Stimulated activated naive CD8-positive, alpha-beta T cell treated with anti-CD3 and anti-CD28 coated beads, Interleukin-15, amount 100 ng/mL, for 72 hours (primary cell): ENCODE data around the gene DHCR7.

Source experiments
- ATAC-seq: fragments of 150-1000 bp; cut with Tn5 transposase; 2 replicates; pipeline ENCODE4 v1.10.0; 2021; ENCODE audit warnings: mild to moderate bottlenecking, moderate library complexity
- DNase-seq, 2 donors: peaks; one replicate each; pipeline ENCODE4 v3.0.0; 2021 to 2022
- H3K27ac Mint-ChIP-seq, 2 donors: one replicate each; pipeline ENCODE4 v1.8.0; 2022; ENCODE audit warnings: mild to moderate bottlenecking in 2 of 2, mixed read lengths in 2 of 2, moderate library complexity in 2 of 2
- H3K27me3 Mint-ChIP-seq: one replicate; pipeline ENCODE4 v1.8.0; 2022; ENCODE audit warnings: mixed read lengths
- H3K4me1 Mint-ChIP-seq: one replicate; pipeline ENCODE4 v1.8.0; 2022; ENCODE audit warnings: mild to moderate bottlenecking, mixed read lengths
- H3K4me3 Mint-ChIP-seq, 2 donors: one replicate each; pipeline ENCODE4 v1.8.0; 2022; ENCODE audit warnings: mild to moderate bottlenecking in 2 of 2, mixed read lengths in 2 of 2, moderate library complexity in 1 of 2
- H3K9me3 Mint-ChIP-seq, 2 donors: one replicate each; pipeline ENCODE4 v1.8.0; 2022; ENCODE audit warnings: mixed read lengths in 2 of 2

The DHCR7 gene

DNA sequence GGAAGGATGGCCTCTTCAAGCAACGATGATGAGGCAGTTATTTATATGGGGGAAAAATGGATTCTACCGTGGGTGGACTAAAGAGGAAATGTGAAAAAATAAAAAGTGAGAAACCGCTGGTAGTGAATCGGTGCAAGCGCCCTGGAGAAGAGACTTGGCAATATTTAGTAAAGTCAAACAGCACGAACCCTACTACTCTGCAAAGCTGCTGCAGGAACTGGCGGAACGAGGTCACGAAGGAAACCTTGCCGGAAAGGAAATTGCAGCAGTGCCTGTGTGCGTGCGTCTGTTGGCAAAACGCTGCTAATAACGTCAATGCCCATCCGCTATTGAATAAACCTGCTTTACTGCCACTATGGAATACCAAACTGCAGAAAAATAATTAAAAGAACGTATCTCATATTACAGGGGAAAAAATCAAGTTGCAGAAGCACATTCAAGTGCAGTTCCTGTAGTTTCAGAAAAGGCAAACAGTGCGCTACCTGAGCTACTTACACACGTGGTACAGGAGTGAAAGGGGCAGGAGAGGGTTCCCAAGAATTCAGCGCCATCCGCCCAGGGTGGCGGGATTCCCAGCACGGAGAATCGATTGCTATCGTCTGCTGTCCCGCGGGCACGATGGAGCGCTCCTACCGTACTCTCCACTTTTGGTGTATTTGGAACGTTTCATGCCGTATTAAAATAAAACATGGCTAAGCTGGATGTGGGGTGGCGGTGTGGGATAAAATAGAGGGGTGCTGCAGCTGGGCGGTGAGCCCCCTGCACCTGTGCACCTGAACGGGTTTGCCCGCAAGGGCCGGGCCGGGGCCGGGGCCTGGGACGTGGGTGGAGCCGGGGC is 4.2 kb upstream of the DHCR7 start:
- peak; percentile 46 to 60 for DNase-seq
- no peaks in the 10 kb centered on the region for H3K9me3 Mint-ChIP-seq
- peak; percentile 27 for ATAC-seq
- H3K27me3 Mint-ChIP-seq, result no peaks in the 10 kb centered on the region
- H3K4me1 Mint-ChIP-seq, result peaks cover 76% of the 10 kb centered on the region
- peak overlapping the region; percentile 92 to 97 for H3K27ac Mint-ChIP-seq
- H3K4me3 Mint-ChIP-seq, result peak overlapping the region; percentile 86 to 95

- DNase-seq, result peak; percentile 21 to 26
- H3K4me3 Mint-ChIP-seq, result peak overlapping the region; percentile 86 to 95
- no peaks in the 10 kb centered on the region for H3K9me3 Mint-ChIP-seq
- H3K27ac Mint-ChIP-seq, result peak overlapping the region; percentile 92 to 97
- no peaks in the 10 kb centered on the region for H3K27me3 Mint-ChIP-seq
- H3K4me1 Mint-ChIP-seq, result peaks cover 78% of the 10 kb centered on the region
- no peak for ATAC-seq
These were observed 3.5 kb upstream of the DHCR7 start for GRCh38 chr11:71451596-71452198.

GRCh38 chr11:71450939-71451338 is 2.7 kb upstream of the DHCR7 start:
- Mint-ChIP-seq H3K4me1 (peaks cover 78% of the 10 kb centered on the region), H3K27ac (no peak overlapping the region), H3K27me3 (no peaks in the 10 kb centered on the region), H3K9me3 (peaks cover 0 to 4% of the 10 kb centered on the region in 2 donors), H3K4me3 (peak overlapping the region; percentile 32 to 55)
- DNase-seq (no peak), ATAC-seq (no peak)

GRCh38 chr11:71450507-71450906 is 2.3 kb upstream of the DHCR7 start:
- Mint-ChIP-seq H3K4me1 (peaks cover 76% of the 10 kb centered on the region), H3K27ac (no peak overlapping the region), H3K27me3 (no peaks in the 10 kb centered on the region), H3K9me3 (peaks cover 0 to 7% of the 10 kb centered on the region in 2 donors), H3K4me3 (peak overlapping the region; percentile 32 to 55)
- DNase-seq (no peak), ATAC-seq (no peak)

DNA sequence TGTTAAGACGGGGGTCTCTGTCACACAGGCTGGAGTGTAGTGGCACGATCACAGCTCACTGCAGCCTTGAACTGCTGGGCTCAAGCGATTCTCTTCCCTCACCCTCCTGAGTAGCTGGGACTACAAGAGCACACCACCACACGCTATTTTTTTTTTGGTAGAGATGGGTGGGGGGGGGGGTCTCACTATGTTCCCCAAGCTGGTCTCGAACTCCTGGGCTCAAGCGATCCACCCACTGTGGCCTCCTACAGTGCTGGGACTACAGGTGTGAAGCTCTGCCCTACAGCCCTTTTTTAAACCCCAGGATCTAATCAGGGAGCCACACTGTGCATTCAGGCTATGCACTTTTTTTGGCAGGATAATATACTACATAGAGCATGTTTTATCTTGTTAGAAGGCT is 1.4 kb upstream of the DHCR7 start:
- no peak for ATAC-seq
- Mint-ChIP-seq H3K4me1 (peaks cover 67% of the 10 kb centered on the region), H3K4me3 (peak overlapping the region; percentile 96 to 97), H3K27me3 (no peaks in the 10 kb centered on the region), H3K27ac (peak overlapping the region; percentile 21 to 89), H3K9me3 (peaks cover 0 to 7% of the 10 kb centered on the region in 2 donors)
- no peak for DNase-seq

DNA sequence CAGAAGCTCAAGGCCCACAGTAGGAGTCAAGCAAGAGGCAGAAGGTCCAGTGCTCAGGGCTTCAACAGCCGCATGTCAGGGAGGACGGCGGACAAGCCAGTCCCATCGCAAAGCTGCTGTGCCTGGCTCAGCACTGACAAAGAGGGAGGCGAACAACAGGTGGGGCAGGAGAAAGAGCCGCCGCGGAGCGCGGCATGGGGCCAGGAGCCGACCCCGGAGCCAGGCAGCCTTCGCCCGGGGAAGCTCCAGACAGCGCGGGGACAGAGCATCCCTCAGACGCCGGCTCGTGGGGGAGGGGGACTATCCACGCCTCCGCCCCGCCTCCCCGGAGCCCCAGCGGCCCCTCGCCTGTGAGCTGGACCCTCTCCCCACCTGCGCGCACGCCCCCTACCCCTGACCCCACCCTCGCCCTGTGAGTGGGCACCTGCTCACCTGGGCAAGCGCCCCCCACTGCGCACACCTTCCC is 369 bp downstream of the DHCR7 start:
- peak overlapping the region; percentile 96 to 97 for H3K4me3 Mint-ChIP-seq
- H3K27me3 Mint-ChIP-seq, result no peaks in the 10 kb centered on the region
- peak; percentile 31 to 43 for DNase-seq
- H3K4me1 Mint-ChIP-seq, result peaks cover 54% of the 10 kb centered on the region
- peaks cover 0 to 7% of the 10 kb centered on the region in 2 donors for H3K9me3 Mint-ChIP-seq
- H3K27ac Mint-ChIP-seq, result peak overlapping the region; percentile 89 to 96
- ATAC-seq, result peak; percentile 59

GRCh38 chr11:71446942-71447688 is 1.1 kb downstream of the DHCR7 start:
- ATAC-seq (no peak), DNase-seq (no peak)
- peaks cover 51% of the 10 kb centered on the region for H3K4me1 Mint-ChIP-seq
- peak overlapping the region in 1 of 2 donors; percentile 84 for H3K27ac Mint-ChIP-seq
- H3K4me3 Mint-ChIP-seq, result peak overlapping the region; percentile 96 to 97
- no peaks in the 10 kb centered on the region for H3K27me3 Mint-ChIP-seq
- peaks cover 0 to 7% of the 10 kb centered on the region in 2 donors for H3K9me3 Mint-ChIP-seq

GRCh38 chr11:71446150-71446549 is 2.0 kb downstream of the DHCR7 start:
- ATAC-seq (no peak), DNase-seq (no peak)
- Mint-ChIP-seq H3K4me3 (peak overlapping the region in 1 of 2 donors; percentile 14), H3K27me3 (no peaks in the 10 kb centered on the region), H3K4me1 (peaks cover 41% of the 10 kb centered on the region), H3K9me3 (peaks cover 0 to 7% of the 10 kb centered on the region in 2 donors), H3K27ac (no peak overlapping the region)

DNA sequence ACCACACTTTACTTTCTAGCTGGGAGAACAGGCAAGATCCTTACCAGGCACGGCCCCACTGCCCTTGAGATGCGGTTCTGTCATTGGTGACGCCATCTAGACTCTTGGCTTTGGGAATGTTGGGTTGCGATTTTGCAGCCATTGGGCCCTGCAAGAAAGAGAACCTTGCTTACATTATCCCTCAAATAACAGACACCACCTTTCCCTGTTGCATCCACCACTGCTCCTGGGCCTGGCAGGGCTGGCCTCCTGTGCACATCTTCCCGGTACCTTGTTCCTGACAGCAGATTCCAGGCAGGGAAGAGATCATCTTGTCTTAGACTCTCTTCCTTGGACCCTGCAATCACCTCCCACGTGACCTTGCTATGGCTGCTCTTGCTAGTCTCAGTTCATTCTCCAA is 3.4 kb downstream of the DHCR7 start:
- ATAC-seq (no peak), DNase-seq (no peak)
- H3K27ac Mint-ChIP-seq, result no peak overlapping the region
- peaks cover 0 to 7% of the 10 kb centered on the region in 2 donors for H3K9me3 Mint-ChIP-seq
- no peaks in the 10 kb centered on the region for H3K27me3 Mint-ChIP-seq
- peaks cover 30% of the 10 kb centered on the region for H3K4me1 Mint-ChIP-seq
- H3K4me3 Mint-ChIP-seq, result no peak overlapping the region

GRCh38 chr11:71443736-71444445 is 4.3 kb downstream of the DHCR7 start:
- peaks cover 22% of the 10 kb centered on the region for H3K4me1 Mint-ChIP-seq
- H3K9me3 Mint-ChIP-seq, result peaks cover 0 to 7% of the 10 kb centered on the region in 2 donors
- H3K4me3 Mint-ChIP-seq, result no peak overlapping the region
- no peak overlapping the region for H3K27ac Mint-ChIP-seq
- DNase-seq, result no peak
- H3K27me3 Mint-ChIP-seq, result no peaks in the 10 kb centered on the region
- no peak for ATAC-seq

DNA sequence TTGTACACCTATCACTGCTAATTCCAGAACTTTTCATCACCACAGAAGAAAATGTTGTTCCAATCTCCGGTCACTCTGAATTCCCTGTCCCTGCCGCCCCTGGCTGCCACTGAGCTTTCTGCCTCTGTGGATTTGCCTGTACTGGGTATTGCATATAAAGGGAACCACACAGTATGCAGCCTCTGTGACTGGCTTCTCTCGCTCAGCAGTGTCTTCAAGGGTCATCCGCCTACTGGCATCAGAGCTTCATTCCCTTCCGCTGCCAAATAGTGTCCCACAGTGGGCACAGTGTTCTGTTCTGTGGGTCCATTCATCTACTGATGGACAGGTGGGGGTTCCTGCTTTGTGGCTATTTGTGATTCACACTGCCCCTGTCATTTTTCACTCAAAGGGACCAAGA is 5.3 kb downstream of the DHCR7 start:
- Mint-ChIP-seq H3K9me3 (peaks cover 0 to 7% of the 10 kb centered on the region in 2 donors), H3K4me3 (no peak overlapping the region), H3K4me1 (peaks cover 21% of the 10 kb centered on the region), H3K27me3 (no peaks in the 10 kb centered on the region), H3K27ac (no peak overlapping the region)
- no peak for ATAC-seq
- DNase-seq, result no peak

DNA sequence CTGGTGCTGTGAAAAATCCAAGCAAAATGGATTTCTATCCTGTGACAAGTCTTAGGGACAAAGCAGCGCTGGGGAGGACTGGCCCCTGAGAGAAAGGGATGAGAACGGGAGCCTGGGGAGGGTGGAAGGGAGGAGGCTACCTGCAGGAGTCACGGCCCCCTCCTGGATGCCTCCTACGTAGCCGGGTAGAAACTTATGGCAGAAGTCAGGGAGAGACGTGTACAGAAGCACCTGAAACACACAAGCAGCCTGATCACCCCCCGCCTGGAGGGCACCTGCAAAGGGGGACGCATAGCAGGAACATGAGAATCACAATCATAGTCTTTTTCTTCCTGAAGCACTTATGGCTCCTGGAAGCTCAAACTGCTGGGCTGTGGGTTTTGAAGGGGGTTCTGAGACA is 6.1 kb downstream of the DHCR7 start:
- no peak for ATAC-seq
- Mint-ChIP-seq H3K27me3 (no peaks in the 10 kb centered on the region), H3K27ac (peak overlapping the region in 1 of 2 donors; percentile 82), H3K9me3 (peaks cover 0 to 7% of the 10 kb centered on the region in 2 donors), H3K4me1 (peaks cover 14% of the 10 kb centered on the region), H3K4me3 (no peak overlapping the region)
- no peak for DNase-seq

- Mint-ChIP-seq H3K4me3 (no peak overlapping the region), H3K4me1 (peaks cover 5% of the 10 kb centered on the region), H3K27ac (no peak overlapping the region), H3K9me3 (peaks cover 0 to 6% of the 10 kb centered on the region in 2 donors), H3K27me3 (no peaks in the 10 kb centered on the region)
- DNase-seq (no peak), ATAC-seq (no peak)
These were observed 6.9 kb downstream of the DHCR7 start for GRCh38 chr11:71441251-71441650.

GRCh38 chr11:71440021-71440755 is 8.0 kb downstream of the DHCR7 start:
- no peak for ATAC-seq
- no peaks in the 10 kb centered on the region for H3K4me1 Mint-ChIP-seq
- no peak for DNase-seq

More at GRCh38 chr11:71440021-71440755, 8.0 kb downstream of the DHCR7 start:
- Mint-ChIP-seq H3K4me3 (no peak overlapping the region), H3K27ac (peak overlapping the region in 1 of 2 donors; percentile 53), H3K9me3 (no peaks in the 10 kb centered on the region), H3K27me3 (no peaks in the 10 kb centered on the region)
